ENCODE results near the gene ZNF469.

Gene ZNF469

GRCh38 chr16:88429387-88430184 is 46.8 kb downstream of the ZNF469 start:
- ChIA-PET CTCF (interaction anchor here (3.4 kb wide), 1 partner anchor 7 kb away, joined by 22 read pairs; no protein-coding TSS in a partner anchor), POLR2A (interaction anchor here (0.7 to 0.9 kb wide), 2 partner anchors 11 to 1222 kb away, joined by 3 read pairs; no protein-coding TSS in a partner anchor)
- DNase-seq (ENCODE audit: low read depth, low spot score): no peak
- no peak for TF ChIP-seq CTCF (IDR thresholded peaks at IDR 0.05; ENCODE audit: insufficient read depth, low read length, missing control alignments)
- no peak overlapping the region for H3K4me3 ChIP-seq (ENCODE audit: low read depth, low read length)

- no peak for DNase-seq (ENCODE audit: low read depth, low spot score)
- ChIA-PET POLR2A (interaction anchor here (0.9 kb wide), 1 partner anchor 12 kb away, joined by 3 read pairs; no protein-coding TSS in a partner anchor), CTCF (no interaction called here)
- TF ChIP-seq CTCF (IDR thresholded peaks at IDR 0.05; ENCODE audit: insufficient read depth, low read length, missing control alignments): no peak
- H3K4me3 ChIP-seq (ENCODE audit: low read depth, low read length): no peak overlapping the region
These were observed 47.4 kb downstream of the ZNF469 start for GRCh38 chr16:88430185-88430523.

GRCh38 chr16:88430524-88431446 is 48.0 kb downstream of the ZNF469 start:
- TF ChIP-seq CTCF (IDR thresholded peaks at IDR 0.05; ENCODE audit: insufficient read depth, low read length, missing control alignments): no peak
- ChIA-PET POLR2A (interaction anchor here (0.9 kb wide), 1 partner anchor 12 kb away, joined by 3 read pairs; no protein-coding TSS in a partner anchor), CTCF (no interaction called here)
- H3K4me3 ChIP-seq (ENCODE audit: low read depth, low read length): no peak overlapping the region
- DNase-seq (ENCODE audit: low read depth, low spot score): no peak

DNA sequence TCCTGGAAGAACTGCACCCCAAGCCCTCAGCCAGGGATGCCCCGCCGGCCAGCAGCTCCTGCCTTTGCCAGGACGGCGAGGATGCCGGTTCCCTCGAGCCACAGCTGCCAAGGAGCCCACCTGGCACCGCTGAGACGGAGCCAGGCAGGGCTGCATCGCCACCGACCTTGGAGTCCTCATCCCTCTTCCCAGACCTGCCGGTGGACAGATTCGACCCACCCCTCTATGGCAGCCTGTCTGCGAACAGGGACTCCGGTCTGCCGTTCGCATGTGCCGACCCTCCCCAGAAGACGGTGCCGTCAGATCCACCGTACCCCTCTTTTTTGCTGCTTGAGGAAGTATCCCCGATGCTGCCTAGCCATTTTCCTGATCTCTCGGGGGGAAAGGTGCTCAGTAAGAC is 48.9 kb downstream of the ZNF469 start:
- no peak overlapping the region for H3K4me3 ChIP-seq (ENCODE audit: low read depth, low read length)
- no peak for DNase-seq (ENCODE audit: low read depth, low spot score)
- POLR2A ChIA-PET: no interaction called here
- CTCF ChIA-PET: no interaction called here
- TF ChIP-seq CTCF (IDR thresholded peaks at IDR 0.05; ENCODE audit: insufficient read depth, low read length, missing control alignments): no peak

DNA sequence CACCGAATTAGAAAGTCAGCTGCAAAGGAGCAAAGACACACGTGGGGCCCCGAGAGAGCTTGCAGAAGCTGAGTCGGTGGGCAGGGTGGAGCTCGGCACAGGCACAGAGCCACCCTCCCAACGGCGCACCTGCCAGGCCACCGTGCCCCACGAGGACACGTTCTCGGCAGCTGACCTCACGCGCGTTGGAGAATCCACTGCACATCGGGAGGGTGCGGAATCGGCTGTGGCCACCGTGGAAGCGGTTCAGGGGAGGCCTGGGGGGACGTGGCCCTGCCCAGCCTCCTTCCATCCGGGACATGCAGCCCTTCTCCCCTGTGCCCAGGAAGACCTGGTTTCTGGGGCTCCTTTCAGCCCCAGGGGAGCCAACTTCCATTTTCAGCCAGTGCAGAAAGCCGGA is 49.4 kb downstream of the ZNF469 start:
- no peak for TF ChIP-seq CTCF (IDR thresholded peaks at IDR 0.05; ENCODE audit: insufficient read depth, low read length, missing control alignments)
- CTCF ChIA-PET: no interaction called here
- POLR2A ChIA-PET: no interaction called here
- no peak overlapping the region for H3K4me3 ChIP-seq (ENCODE audit: low read depth, low read length)
- no peak for DNase-seq (ENCODE audit: low read depth, low spot score)
